Measurements from ENCODE around the gene PARP11.
"Not testable (repeated sequence)": the region's sequence is repeated elsewhere in the genome, so short reads cannot be mapped to it uniquely, and the experiment has no call there.

The PARP11 gene

GRCh38 chr12:3882406-3882805 lies 9.2 kb upstream of the PARP11 start:
- no peak for DNase-seq

- DNase-seq, result no peak
Measured at GRCh38 chr12:3881281-3881950, 8.2 kb upstream of the PARP11 start.

GRCh38 chr12:3879846-3880245 lies 6.6 kb upstream of the PARP11 start:
- no peak for DNase-seq

GRCh38 chr12:3871356-3871755 lies 1.8 kb downstream of the PARP11 start:
- no peak for DNase-seq

- DNase-seq, result no peak
Measured at GRCh38 chr12:3869865-3870264, 3.3 kb downstream of the PARP11 start.

GRCh38 chr12:3869433-3869832 lies 3.8 kb downstream of the PARP11 start:
- DNase-seq, result no peak

- DNase-seq, result no peak
Measured at GRCh38 chr12:3863756-3864155, 9.4 kb downstream of the PARP11 start.

GRCh38 chr12:3842517-3842916 lies 30.7 kb downstream of the PARP11 start:
- no peak for DNase-seq

- DNase-seq, result no peak
Measured at GRCh38 chr12:3841783-3842182, 31.4 kb downstream of the PARP11 start.

- DNase-seq, result not testable (repeated sequence)
Measured at GRCh38 chr12:3840833-3841232, 32.4 kb downstream of the PARP11 start.

GRCh38 chr12:3839745-3840144 lies 33.5 kb downstream of the PARP11 start:
- DNase-seq, result not testable (repeated sequence)

- peak; percentile 59 for DNase-seq
Measured at GRCh38 chr12:3838701-3839548, 34.3 kb downstream of the PARP11 start.

- no peak for DNase-seq
Measured at GRCh38 chr12:3838076-3838475, 35.1 kb downstream of the PARP11 start.

GRCh38 chr12:3837049-3837448 lies 36.1 kb downstream of the PARP11 start:
- DNase-seq, result no peak

GRCh38 chr12:3836641-3837040 lies 36.6 kb downstream of the PARP11 start:
- DNase-seq, result no peak

GRCh38 chr12:3835914-3836313 lies 37.3 kb downstream of the PARP11 start:
- DNase-seq, result no peak

GRCh38 chr12:3834774-3835173 lies 38.4 kb downstream of the PARP11 start:
- no peak for DNase-seq

GRCh38 chr12:3833670-3834310 lies 39.4 kb downstream of the PARP11 start:
- DNase-seq, result no peak

GRCh38 chr12:3832738-3833137 lies 40.5 kb downstream of the PARP11 start:
- no peak for DNase-seq

GRCh38 chr12:3828888-3829287 lies 44.3 kb downstream of the PARP11 start:
- DNase-seq, result no peak

GRCh38 chr12:3827301-3828000 lies 45.7 kb downstream of the PARP11 start:
- DNase-seq, result no peak

- DNase-seq, result no peak
Measured at GRCh38 chr12:3821441-3821840, 51.8 kb downstream of the PARP11 start.

GRCh38 chr12:3820122-3820521 lies 53.1 kb downstream of the PARP11 start:
- DNase-seq, result no peak

Data from activated CD8-positive, alpha-beta memory T cell treated with anti-CD3 and anti-CD28 coated beads, Interleukin-2, amount 50 U/mL, for 48 hours (primary cell).